ENCODE data around the gene CD36.

CD36 gene

GRCh38 chr7:80651471-80651870, 13.0 kb downstream of the CD36 start:
- TF ChIP-seq, protein P1, sequence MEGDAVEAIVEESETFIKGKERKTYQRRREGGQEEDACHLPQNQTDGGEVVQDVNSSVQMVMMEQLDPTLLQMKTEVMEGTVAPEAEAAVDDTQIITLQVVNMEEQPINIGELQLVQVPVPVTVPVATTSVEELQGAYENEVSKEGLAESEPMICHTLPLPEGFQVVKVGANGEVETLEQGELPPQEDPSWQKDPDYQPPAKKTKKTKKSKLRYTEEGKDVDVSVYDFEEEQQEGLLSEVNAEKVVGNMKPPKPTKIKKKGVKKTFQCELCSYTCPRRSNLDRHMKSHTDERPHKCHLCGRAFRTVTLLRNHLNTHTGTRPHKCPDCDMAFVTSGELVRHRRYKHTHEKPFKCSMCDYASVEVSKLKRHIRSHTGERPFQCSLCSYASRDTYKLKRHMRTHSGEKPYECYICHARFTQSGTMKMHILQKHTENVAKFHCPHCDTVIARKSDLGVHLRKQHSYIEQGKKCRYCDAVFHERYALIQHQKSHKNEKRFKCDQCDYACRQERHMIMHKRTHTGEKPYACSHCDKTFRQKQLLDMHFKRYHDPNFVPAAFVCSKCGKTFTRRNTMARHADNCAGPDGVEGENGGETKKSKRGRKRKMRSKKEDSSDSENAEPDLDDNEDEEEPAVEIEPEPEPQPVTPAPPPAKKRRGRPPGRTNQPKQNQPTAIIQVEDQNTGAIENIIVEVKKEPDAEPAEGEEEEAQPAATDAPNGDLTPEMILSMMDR (IDR thresholded peaks at IDR 0.05; ENCODE audit: insufficient read depth, low read length, poor library complexity, severe bottlenecking) = no peak
- Histone ChIP-seq H3K4me3 (replicated peaks; ENCODE audit: low read depth, low read length) (no peak overlapping the region), H3K27me3 (replicated peaks; ENCODE audit: control insufficient read depth, insufficient read depth, low read length) (no peaks in the 10 kb centered on the region), H3K36me3 (ENCODE audit: control insufficient read depth, insufficient read depth, low read length) (no peaks in the 10 kb centered on the region)
- DNase-seq (ENCODE audit: extremely low read depth, insufficient read length) = no peak

GRCh38 chr7:80653244-80653643, 14.8 kb downstream of the CD36 start:
- H3K27me3 ChIP-seq (replicated peaks; ENCODE audit: control insufficient read depth, insufficient read depth, low read length) = no peaks in the 10 kb centered on the region
- no peaks in the 10 kb centered on the region for H3K36me3 ChIP-seq (ENCODE audit: control insufficient read depth, insufficient read depth, low read length)
- no peak for DNase-seq (ENCODE audit: extremely low read depth, insufficient read length)
- TF ChIP-seq, protein P1 (IDR thresholded peaks at IDR 0.05; ENCODE audit: insufficient read depth, low read length, poor library complexity, severe bottlenecking) = no peak
- H3K4me3 ChIP-seq (replicated peaks; ENCODE audit: low read depth, low read length) = no peak overlapping the region

- no peak for DNase-seq (ENCODE audit: extremely low read depth, insufficient read length)
- no peaks in the 10 kb centered on the region for H3K27me3 ChIP-seq (replicated peaks; ENCODE audit: control insufficient read depth, insufficient read depth, low read length)
- H3K36me3 ChIP-seq (ENCODE audit: control insufficient read depth, insufficient read depth, low read length) = no peaks in the 10 kb centered on the region
- TF ChIP-seq, protein P1 (IDR thresholded peaks at IDR 0.05; ENCODE audit: insufficient read depth, low read length, poor library complexity, severe bottlenecking) = no peak
- no peak overlapping the region for H3K4me3 ChIP-seq (replicated peaks; ENCODE audit: low read depth, low read length)
Measured at GRCh38 chr7:80654887-80655340, 16.5 kb downstream of the CD36 start.

- TF ChIP-seq, protein P1 (IDR thresholded peaks at IDR 0.05; ENCODE audit: insufficient read depth, low read length, poor library complexity, severe bottlenecking) = no peak
- no peak overlapping the region for H3K4me3 ChIP-seq (replicated peaks; ENCODE audit: low read depth, low read length)
- DNase-seq (ENCODE audit: extremely low read depth, insufficient read length) = no peak
- no peaks in the 10 kb centered on the region for H3K36me3 ChIP-seq (ENCODE audit: control insufficient read depth, insufficient read depth, low read length)
- no peaks in the 10 kb centered on the region for H3K27me3 ChIP-seq (replicated peaks; ENCODE audit: control insufficient read depth, insufficient read depth, low read length)
Measured at GRCh38 chr7:80656029-80656428, 17.6 kb downstream of the CD36 start.

- Histone ChIP-seq H3K36me3 (ENCODE audit: control insufficient read depth, insufficient read depth, low read length) (no peaks in the 10 kb centered on the region), H3K27me3 (replicated peaks; ENCODE audit: control insufficient read depth, insufficient read depth, low read length) (no peaks in the 10 kb centered on the region), H3K4me3 (replicated peaks; ENCODE audit: low read depth, low read length) (no peak overlapping the region)
- no peak for DNase-seq (ENCODE audit: extremely low read depth, insufficient read length)
- TF ChIP-seq, protein P1 (IDR thresholded peaks at IDR 0.05; ENCODE audit: insufficient read depth, low read length, poor library complexity, severe bottlenecking) = peak; percentile 45
Measured at GRCh38 chr7:80659120-80660055, 20.9 kb downstream of the CD36 start.
